Cerebellar nuclear complex (tissue), 1 donor: ENCODE results near the gene CD58.
"Not testable (repeated sequence)": the region's sequence is repeated elsewhere in the genome, so short reads cannot be mapped to it uniquely, and the experiment has no call there.

Experiments used
- DNase-seq, 2 experiments: peaks; one replicate each; lab custom pipeline; 2025; lab: John Stamatoyannopoulos, UW

The CD58 gene

GRCh38 chr1:116570358-116571214 is at the start of gene CD58:
Gene CD58 (minus strand): TSS chr1:116571026. CDS start chr1:116570972, 54 bp downstream.
- no peak for DNase-seq

GRCh38 chr1:116620392-116620791 is 49.6 kb upstream of the CD58 start:
- DNase-seq = not testable (repeated sequence)

- DNase-seq = not testable (repeated sequence)
Measured at GRCh38 chr1:116619106-116619505, 48.3 kb upstream of the CD58 start.

- not testable (repeated sequence) for DNase-seq
Measured at GRCh38 chr1:116617808-116618207, 47.0 kb upstream of the CD58 start.

- not testable (repeated sequence) for DNase-seq
Measured at GRCh38 chr1:116613825-116614224, 43.0 kb upstream of the CD58 start.

- DNase-seq = not testable (repeated sequence)
Measured at GRCh38 chr1:116609801-116610371, 39.1 kb upstream of the CD58 start.

GRCh38 chr1:116608841-116609240 is 38.0 kb upstream of the CD58 start:
- not testable (repeated sequence) for DNase-seq

- not testable (repeated sequence) for DNase-seq
Measured at GRCh38 chr1:116608151-116608550, 37.3 kb upstream of the CD58 start.

GRCh38 chr1:116607463-116607862 is 36.6 kb upstream of the CD58 start:
- DNase-seq = not testable (repeated sequence)

- DNase-seq = not testable (repeated sequence)
Measured at GRCh38 chr1:116606067-116606466, 35.2 kb upstream of the CD58 start.

GRCh38 chr1:116605315-116605714 is 34.5 kb upstream of the CD58 start:
- no peak for DNase-seq

GRCh38 chr1:116604408-116604807 is 33.6 kb upstream of the CD58 start:
- DNase-seq = not testable (repeated sequence)

GRCh38 chr1:116603646-116604045 is 32.8 kb upstream of the CD58 start:
- not testable (repeated sequence) for DNase-seq

- not testable (repeated sequence) for DNase-seq
Measured at GRCh38 chr1:116599369-116599768, 28.5 kb upstream of the CD58 start.

- not testable (repeated sequence) for DNase-seq
Measured at GRCh38 chr1:116598420-116599036, 27.7 kb upstream of the CD58 start.

GRCh38 chr1:116597388-116597787 is 26.6 kb upstream of the CD58 start:
- not testable (repeated sequence) for DNase-seq

GRCh38 chr1:116596742-116597307 is 26.0 kb upstream of the CD58 start:
- DNase-seq = not testable (repeated sequence)

- DNase-seq = not testable (repeated sequence)
Measured at GRCh38 chr1:116595946-116596741, 25.3 kb upstream of the CD58 start.

GRCh38 chr1:116595065-116595840 is 24.4 kb upstream of the CD58 start:
- not testable (repeated sequence) for DNase-seq

GRCh38 chr1:116593977-116594376 is 23.2 kb upstream of the CD58 start:
- not testable (repeated sequence) for DNase-seq

- DNase-seq = not testable (repeated sequence)
Measured at GRCh38 chr1:116593401-116593800, 22.6 kb upstream of the CD58 start.
